Testis (tissue), 3 donors: ENCODE results near the gene SULT2B1. TPM values are rescaled to one million over a fixed set of nuclear protein-coding genes. Genes with fewer than 3 reads are reported as not detected.

Experiments
- DNase-seq: peaks from one replicate; pipeline ENCODE4 v3.0.0-alpha.2; 2019
- H3K27ac ChIP-seq, 2 donors: fragments of 200-600 bp; sonication (generic); one replicate each; pipeline ENCODE4 v1.5.1; 2019
- H3K27me3 ChIP-seq: fragments of 200-600 bp; sonication (generic); one replicate; pipeline ENCODE4 v1.5.1; 2019
- H3K36me3 ChIP-seq: fragments of 200-600 bp; sonication (generic); one replicate; pipeline ENCODE4 v1.5.1; 2017; ENCODE audit warnings: low read depth; ENCODE audit errors: missing control alignments
- H3K4me1 ChIP-seq: fragments of 200-600 bp; sonication (generic); one replicate; pipeline ENCODE4 v1.5.1; 2019
- H3K4me3 ChIP-seq, 2 donors: fragments of 200-600 bp; sonication (generic); one replicate each; pipeline ENCODE4 v1.5.1; 2017 to 2019
- H3K9me3 ChIP-seq: fragments of 200-600 bp; sonication (generic); one replicate; pipeline ENCODE4 v1.5.1; 2017
- CTCF ChIP-seq, 3 experiments: fragments of 450-650 bp in 2 of 3; fragments of 200-600 bp in 1 of 3; sonication (generic) in 1 of 3; IDR thresholded peaks; one replicate each; pipeline ENCODE4 v1.5.1; 2016 to 2019; ENCODE audit warnings: antibody characterized with exemption in 3 of 3, mild to moderate bottlenecking in 2 of 3, moderate library complexity in 1 of 3
- POLR2A ChIP-seq: fragments of 450-650 bp; IDR thresholded peaks from one replicate; pipeline ENCODE4 v1.6.1; 2017; ENCODE audit warnings: antibody characterized with exemption, mild to moderate bottlenecking, moderate library complexity
- WGBS, 2 donors: methylation state at CpG; one replicate each; pipeline ENCODE4 v1.1.5; 2018; 5-methylcytosine and 5-hydroxymethylcytosine counted together
- intact Hi-C: fragments of 100-400 bp; cut with DNase I; formaldehyde crosslinking; loops from one replicate; pipeline ENCODE4 v1.15.1; 2023; ENCODE audit warnings: low total_unique reads
- polyA plus RNA-seq: library from polyadenylated mRNA; stranded (reverse); fragments of 350-450 nt; fragmentation: Illumina TruSeq; extraction: RNeasy Lipid Tissue Mini Kit (QIAGEN cat#74804); gene quantifications from one replicate; pipeline ENCODE4 v1.2.3, GENCODE V29; 2014; ENCODE audit warnings: low read depth, low replicate concordance; ENCODE audit not compliant: insufficient read depth
- total RNA-seq, 2 donors: library from RNA; depleted of rRNA; stranded (reverse); fragments of >200 nt; gene quantifications; one replicate each; pipeline ENCODE4 v1.2.3, GENCODE V29; 2016

SULT2B1 gene
- total and polyA plus RNA-seq, 3 donors from 2014 or later: 1.0 to 1.4 (median 1.1) TPM

GRCh38 chr19:48598996-48599700 is 47.2 kb downstream of the SULT2B1 start:
- H3K4me1 ChIP-seq: no peaks in the 10 kb centered on the region
- DNase-seq: no peak
- no peak overlapping the region for H3K4me3 ChIP-seq
- no peaks in the 10 kb centered on the region for H3K27me3 ChIP-seq
- intact Hi-C loops: no loop called here
- H3K27ac ChIP-seq: no peak overlapping the region
- H3K9me3 ChIP-seq: no peaks in the 10 kb centered on the region
- H3K36me3 ChIP-seq: no peaks in the 10 kb centered on the region
- 67 to 73% methylated on average over 16 to 30 of the region's 30 CpGs for WGBS, 2 donors
- no peak for TF ChIP-seq CTCF (IDR thresholded peaks at IDR 0.05)
- no peak for TF ChIP-seq POLR2A

- Histone ChIP-seq H3K4me1 (no peaks in the 10 kb centered on the region), H3K36me3 (no peaks in the 10 kb centered on the region), H3K9me3 (no peaks in the 10 kb centered on the region), H3K27me3 (no peaks in the 10 kb centered on the region), H3K27ac (no peak overlapping the region), H3K4me3 (no peak overlapping the region)
- intact Hi-C loops: no loop called here
- no peak for DNase-seq
- TF ChIP-seq CTCF (IDR thresholded peaks at IDR 0.05): no peak
- no peak for TF ChIP-seq POLR2A
- WGBS, 2 donors: 84 to 86% methylated on average over 7 to 21 of the region's 21 CpGs
Measured at GRCh38 chr19:48600679-48601417, 48.9 kb downstream of the SULT2B1 start.

GRCh38 chr19:48603001-48603400 is 51.0 kb downstream of the SULT2B1 start:
- TF ChIP-seq POLR2A: no peak
- TF ChIP-seq CTCF (IDR thresholded peaks at IDR 0.05): no peak
- WGBS, 2 donors: 53 to 81% methylated on average over 9 of the region's 9 CpGs
- H3K27ac ChIP-seq: no peak overlapping the region
- intact Hi-C loops: no loop called here
- no peaks in the 10 kb centered on the region for H3K4me1 ChIP-seq
- H3K9me3 ChIP-seq: no peaks in the 10 kb centered on the region
- H3K27me3 ChIP-seq: no peaks in the 10 kb centered on the region
- no peak for DNase-seq
- no peaks in the 10 kb centered on the region for H3K36me3 ChIP-seq
- no peak overlapping the region for H3K4me3 ChIP-seq

- Histone ChIP-seq H3K27ac (no peak overlapping the region), H3K4me3 (no peak overlapping the region), H3K4me1 (no peaks in the 10 kb centered on the region), H3K9me3 (no peaks in the 10 kb centered on the region), H3K36me3 (no peaks in the 10 kb centered on the region), H3K27me3 (no peaks in the 10 kb centered on the region)
- TF ChIP-seq CTCF (IDR thresholded peaks at IDR 0.05) (no peak), POLR2A (no peak)
- DNase-seq: no peak
- intact Hi-C loops: no loop called here
- WGBS, 2 donors: 62 to 85% methylated on average over 29 to 39 of the region's 39 CpGs
Measured at GRCh38 chr19:48603449-48603848, 51.5 kb downstream of the SULT2B1 start.
